HG03064 (cell line): ENCODE results near the gene SBNO2.

Experiments used
- ATAC-seq: cut with Tn5 transposase; IDR thresholded peaks from one replicate; pipeline ENCODE4 v1.9.1; 2021; ENCODE audit warnings: low read depth; ENCODE audit not compliant: unreplicated experiment

The SBNO2 gene

DNA sequence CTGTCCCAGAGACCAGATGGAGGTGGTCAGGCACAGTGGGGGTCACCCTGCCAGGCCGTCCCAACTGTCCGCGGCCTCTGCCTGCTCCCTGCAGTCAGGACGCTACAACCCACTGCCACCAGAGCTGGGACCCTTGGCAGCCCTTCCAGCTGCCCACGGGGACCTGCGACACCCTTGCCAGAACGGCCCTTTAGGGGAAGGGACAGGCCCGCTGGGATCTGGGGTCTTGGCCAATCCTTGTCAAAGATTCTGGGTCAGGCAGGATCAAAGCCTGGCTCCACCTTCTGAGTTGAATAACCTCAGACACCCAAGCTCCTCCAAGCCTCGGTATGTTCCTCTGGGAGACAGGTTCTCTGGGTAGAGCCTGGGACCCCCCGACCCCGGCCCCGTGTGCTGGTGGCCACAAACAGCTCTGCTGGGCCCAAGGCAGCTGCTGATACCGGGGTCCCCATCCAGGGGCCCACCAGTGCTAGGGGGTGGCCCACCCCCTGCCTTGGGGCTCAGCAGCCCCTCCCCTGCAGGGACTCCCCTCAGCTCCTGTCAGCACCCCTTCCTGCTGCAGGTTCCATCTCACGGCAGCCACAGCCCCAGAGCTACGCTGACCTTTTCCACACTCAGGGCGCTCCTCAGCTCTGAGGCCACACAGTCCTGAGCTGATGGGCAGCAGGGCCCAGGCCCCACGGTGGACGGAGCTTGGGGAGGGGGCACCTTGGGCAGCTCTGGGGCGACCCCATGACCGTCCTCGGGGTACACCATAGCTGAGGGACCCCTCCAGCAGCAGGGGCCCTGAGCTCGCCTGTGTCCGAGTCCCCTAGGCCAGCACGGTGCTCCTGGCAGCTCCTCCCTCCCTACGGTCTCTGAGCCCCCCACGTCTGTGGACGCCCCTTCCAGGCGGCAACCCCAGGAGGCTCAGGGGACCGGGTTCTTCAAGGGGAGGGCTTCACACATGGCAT is 18.4 kb downstream of the SBNO2 start:
- no peak for ATAC-seq

DNA sequence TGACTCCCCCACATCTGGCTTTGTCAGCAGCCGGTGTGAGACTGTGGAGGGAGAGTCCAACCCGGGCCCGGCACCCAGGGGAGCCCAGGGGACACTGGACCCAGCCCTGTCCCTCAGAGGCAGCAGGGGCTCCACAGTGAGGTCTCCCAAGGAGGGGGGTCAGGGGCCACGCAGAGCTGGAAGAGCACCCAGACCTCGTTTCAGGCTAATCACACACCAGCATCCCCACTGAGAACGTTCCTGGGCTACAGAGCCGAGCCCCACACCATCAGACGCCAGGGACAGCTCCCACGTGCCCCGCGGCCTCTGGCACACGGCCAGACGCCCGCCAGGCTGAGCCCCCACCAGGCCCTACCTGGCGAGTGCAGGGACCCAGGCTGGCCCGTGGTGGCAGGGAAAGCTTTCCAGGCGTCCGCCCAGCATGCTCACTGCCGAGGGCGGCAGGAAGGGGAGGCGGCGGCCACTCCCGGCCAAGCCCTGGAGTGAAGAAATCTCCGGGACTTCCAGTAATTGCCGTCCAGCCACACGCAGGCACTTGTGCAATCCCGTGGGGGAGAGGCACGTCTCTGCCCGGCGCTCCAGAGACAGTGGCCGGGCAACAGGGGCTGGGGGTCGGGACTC is 19.2 kb downstream of the SBNO2 start:
- no peak for ATAC-seq

DNA sequence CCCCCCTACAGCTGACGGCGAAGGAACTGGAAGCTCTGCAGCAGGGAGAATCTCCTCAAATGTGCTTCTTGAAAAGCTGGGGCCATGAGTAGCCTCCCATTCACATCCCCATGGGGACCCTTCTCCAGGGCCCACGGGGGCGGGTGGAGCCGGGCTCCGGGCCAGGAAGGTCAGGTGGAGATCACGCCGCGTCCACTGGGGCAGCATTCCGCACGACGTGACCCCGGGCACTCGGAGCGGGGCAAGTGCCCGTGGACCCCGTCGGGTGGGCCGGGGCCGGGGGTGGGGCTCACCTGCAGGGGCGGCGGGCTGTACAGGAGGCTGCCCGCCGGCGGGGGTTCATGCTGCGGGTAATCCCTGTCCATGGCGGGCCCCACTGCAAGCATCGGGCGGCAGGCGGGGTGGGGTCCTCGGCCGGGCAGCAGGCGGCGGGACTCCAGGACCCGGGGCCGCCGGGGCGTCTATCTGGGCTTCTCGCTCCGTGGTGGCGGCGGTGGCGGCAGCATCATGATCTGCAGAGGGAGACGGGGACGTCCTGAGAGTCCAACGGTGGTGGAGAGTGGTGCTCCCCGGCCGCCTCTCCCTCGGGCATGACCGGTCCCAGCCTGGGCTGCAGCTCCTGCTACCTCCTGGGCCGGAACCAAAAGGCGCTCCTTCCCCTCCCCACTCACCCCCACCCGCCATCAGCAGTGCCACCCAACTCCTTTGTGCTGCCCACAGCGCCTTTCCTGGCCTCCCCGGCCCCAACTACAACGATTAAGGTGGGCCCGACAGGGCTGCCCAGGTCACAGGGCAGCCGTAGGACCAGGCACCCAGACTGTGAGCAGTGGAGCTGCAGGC is 20.0 kb downstream of the SBNO2 start:
- no peak for ATAC-seq

DNA sequence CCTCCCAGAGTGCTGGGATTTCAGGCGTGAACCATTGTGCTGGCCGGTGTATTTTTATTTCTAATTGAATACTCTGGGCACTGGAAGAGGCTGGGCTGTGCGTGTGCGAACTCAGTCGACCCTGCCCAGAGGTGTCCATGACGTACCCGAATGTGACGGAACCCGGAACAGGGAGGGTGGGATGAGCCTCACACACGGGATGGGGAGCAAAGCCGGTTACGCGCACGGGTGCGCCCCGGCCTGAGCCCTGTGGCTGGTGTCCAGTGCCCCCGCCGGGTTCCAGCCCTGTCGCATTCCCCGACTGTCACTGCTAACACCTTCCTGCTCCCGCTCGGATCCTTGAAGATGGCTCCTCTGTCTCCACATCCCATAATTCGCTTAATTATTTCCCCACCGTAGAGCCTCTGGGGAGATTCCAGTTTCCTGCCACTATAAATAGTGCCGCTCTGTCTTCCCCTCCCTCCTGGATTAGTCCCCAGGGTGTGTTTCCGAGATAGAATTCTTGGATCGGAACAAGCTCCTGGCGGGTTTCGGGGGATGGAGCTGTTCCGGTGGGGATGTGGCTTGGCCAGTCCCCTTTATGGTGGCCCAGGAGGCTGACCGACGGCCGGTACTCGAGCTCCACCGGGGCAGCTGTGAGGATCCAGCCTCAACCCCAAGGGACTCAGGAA is 22.0 kb downstream of the SBNO2 start:
- ATAC-seq, result no peak

DNA sequence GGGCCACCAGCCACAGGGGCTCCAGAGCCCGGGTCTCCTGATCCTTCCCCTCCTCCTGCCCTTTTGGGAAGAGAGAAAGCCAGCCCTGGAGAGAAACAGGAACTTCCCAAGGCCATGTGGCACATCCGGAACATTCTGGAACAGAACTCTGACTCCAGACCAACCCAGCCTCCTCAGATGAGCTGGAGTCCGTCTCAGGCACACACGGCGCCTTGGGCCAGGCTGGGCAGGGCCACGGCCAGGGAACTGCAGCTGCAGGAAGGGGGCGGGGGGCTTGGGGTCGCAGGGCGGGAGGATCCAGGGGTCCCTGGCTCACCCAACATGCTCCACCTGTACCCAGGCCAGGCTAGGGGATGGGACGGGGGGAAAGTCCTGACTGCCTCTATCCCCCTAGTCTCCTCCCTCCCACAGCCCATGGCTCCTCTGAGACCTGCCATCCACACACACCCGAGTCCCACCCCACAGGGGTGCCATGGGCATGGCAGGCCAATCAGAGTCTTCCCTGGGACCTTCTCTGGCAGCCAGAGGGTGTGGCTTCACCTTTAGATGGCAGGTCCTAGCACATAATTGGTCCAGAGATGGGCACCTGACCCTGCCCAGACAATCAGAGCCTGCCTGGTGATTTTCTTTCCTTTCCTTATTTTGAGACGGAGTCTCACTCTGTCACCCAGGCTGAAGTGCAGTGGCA is 22.9 kb downstream of the SBNO2 start:
- ATAC-seq, result no peak

DNA sequence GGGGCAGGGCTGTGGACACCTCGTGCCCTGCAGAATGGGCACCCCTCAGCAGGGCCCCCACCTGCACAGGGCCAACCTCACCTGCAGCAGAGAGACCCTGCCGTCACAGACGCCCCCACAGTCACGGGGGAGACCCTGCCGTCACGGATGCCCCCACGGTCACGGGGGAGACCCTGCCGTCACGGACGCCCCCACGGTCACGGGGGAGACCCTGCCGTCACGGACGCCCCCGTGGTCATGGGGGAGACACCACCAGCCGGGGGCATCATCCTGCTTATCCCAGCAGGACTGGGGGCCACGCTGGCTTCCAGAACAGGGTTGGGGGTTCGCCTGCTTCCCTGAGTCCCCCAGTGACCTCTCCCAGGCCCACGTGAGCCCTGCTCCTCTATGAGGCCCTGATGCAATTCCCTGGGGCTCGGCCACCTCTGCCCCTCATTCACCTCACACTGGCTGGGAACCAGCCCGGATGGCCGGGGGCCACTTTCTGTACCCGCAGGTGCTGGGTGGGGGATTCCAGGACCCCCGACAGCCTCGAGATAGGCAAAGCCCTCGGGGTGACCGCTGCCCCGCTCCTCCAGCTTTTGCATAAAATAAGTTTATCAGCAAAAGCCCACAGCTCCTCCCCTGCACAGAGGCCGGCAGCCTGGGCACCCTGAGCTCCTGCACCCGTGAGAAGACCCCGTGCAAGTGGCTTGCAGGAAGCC is 23.6 kb downstream of the SBNO2 start:
- ATAC-seq, result no peak

DNA sequence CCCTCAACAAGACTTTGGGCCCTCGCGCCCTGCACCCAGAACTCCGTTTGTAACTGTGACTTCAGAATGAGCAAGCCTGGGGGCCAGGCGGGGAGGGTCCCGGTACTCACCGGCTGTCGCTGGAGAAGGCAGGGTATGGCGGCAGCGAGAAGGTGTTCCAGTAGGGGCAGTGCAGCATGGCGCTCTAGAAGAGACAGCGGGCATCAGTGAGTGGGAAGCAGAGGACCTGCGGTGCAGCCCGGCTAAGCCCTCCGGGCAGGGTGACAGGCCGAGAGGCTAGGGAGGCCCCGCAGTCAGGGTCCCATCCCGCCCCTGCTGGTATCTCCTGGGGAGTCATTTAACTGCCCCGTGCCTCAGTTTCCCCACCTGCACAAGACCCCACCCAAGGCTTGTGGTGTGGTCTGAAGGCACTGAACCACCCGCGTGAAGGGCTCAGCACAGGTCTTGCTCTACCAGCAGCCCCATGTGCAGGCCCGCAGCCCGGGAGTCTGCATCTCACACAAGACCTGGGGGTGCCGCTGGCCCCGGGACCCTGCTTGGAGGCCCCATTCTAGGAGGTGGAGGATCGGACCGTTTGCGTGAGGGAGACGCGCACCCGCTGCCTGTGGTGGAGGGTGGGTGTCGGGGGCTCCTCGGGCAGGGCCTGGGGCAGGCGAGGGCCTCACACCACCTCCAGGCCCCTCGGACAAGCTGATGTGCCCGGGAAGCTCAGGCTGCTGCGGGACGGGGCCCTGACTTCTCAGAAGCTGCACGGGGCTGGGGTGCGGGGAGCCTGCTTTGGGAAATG is 24.6 kb downstream of the SBNO2 start:
- no peak for ATAC-seq

DNA sequence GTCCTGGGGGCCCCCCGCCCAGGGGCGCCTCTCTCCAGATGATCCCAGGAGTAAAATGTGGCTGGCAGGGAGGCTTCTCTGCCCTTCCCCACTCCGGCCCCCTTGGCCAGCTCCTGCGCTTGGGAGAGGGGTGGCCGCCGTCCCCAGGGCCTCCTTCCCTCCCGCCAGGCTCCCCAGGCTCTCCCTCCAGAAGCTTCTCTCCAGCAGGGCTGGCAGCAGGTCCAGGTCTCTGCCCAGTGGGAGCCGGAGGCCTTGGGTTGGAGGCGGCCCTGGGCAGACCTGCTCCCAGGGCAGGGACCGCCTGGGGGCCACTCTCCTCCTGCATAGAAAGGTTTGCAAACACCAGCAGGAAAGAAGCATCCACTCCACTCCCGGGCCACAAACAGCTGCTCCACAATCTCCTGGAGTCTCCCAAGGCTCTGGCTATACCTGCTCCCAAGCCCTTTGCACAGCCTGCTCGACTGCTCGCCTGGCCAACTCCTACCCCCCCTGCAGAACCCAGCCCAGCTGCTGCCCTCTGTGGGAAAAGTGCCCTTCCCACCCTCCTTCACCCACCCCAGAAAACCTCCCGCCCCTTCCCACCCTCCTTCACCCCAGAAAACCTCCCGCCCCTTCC is 26.0 kb downstream of the SBNO2 start:
- ATAC-seq, result no peak

DNA sequence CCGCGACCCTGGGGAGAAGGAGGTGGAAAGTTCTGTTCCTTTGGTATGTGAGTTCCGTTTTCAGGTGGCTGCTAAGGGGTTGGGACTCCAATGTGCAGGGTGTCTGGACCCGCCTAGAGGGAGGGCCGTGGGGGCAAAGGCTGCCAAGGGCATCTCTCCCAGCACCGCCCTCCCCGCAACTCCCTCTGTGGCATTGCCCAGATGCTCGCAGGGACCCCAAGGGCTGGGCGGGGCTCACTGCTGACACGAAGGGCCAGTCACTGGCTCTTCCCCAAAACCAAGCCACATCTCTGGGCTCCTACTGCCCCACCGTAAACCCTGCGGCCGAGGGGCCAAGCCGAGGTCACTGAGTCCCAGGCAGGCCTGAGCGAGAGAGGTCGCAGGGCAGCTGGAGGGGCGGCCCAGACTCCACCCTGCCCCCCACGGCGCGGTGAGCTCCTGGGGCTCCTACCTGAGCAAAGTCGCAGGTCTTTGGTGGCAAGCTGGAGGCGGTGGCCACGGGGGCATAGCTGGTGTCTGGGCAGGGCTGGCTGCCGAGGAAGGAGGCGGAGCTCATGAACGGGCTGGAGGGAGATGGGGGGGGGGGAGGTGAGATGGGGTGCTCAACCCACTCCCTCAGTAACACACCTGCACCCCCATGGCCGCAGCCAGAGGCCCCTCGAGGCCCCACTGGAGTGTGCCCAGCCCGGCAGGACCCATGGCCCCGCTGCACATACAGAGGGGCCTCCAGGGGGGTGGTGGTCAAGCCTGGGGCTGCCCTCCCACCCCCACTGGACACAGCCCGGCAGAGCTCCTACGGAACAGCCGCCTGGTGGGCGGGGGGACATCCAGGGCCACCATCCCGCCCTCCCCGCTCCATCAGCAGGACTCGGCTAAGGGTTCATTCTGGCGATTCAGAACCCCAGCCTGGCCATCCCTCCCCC is 26.9 kb downstream of the SBNO2 start:
- no peak for ATAC-seq

DNA sequence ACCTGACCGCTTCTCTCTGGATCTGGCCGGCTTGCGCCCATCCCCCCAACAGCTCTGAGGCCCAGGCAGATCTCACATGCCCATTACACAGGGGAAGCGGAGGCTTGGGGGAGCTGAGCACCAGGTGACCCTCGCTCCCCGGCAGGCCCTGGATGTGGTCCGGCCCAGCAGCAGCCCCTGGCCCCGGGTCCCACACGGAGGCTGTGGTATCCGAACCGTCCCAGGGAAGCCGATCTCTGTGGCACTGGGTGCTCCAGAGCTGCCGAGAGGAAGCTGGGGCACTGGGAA is 27.7 kb downstream of the SBNO2 start:
- ATAC-seq, result no peak

DNA sequence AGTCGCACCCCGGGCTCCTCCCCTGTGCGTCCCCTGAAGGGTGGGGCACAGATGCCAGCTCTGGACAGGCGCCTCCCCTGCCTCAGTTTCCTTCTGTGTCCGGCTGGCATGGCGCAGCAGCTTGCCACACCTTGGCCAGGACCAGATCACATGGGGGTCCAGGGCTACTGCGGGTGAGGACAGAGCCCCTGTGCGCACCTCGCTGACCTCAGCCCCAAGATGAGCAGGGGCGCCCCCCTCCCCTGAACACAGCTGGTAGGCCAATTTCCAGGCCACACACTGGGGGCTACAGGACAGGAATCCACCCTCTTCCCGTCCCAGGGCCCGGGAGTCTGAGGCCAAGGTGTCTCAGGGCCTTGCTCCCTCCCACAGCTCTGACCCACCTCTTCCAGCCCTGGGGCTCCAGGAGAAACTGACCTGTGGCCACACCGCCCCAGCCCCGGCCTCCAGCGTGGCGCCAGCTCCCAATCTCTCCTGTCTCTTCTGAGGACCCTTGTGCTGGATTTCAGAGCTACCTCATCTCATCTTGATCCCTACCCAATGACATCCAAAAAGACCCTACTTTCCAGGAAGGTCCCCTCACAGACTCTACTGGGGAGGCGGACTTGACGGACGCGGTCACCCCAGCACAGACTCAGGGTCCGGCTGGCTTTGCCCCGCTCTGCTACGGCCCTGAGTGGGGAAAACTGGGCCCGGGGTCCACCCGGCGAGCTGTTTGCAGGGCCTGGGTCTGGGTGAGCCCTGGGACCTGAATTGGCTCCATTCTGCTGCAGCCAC is 28.2 kb downstream of the SBNO2 start:
- ATAC-seq, result no peak

DNA sequence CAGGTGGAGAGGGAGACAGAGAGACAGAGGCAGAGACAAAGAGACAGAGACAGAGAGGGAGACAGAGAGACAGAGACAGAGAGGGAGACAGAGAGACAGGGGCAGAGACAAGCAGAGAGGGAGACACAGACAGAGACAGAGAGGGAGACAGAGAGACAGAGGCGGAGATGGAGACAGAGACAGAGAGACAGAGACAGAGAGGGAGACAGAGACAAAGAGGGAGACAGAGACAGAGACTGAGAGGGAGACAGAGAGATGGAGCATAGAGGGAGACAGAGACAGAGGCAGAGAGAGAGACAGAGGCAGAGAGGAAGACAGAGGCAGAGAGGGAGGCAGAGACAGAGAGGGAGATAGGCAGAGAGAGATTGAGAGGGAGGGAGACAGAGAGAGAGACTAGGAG is 29.3 kb downstream of the SBNO2 start:
- no peak for ATAC-seq

DNA sequence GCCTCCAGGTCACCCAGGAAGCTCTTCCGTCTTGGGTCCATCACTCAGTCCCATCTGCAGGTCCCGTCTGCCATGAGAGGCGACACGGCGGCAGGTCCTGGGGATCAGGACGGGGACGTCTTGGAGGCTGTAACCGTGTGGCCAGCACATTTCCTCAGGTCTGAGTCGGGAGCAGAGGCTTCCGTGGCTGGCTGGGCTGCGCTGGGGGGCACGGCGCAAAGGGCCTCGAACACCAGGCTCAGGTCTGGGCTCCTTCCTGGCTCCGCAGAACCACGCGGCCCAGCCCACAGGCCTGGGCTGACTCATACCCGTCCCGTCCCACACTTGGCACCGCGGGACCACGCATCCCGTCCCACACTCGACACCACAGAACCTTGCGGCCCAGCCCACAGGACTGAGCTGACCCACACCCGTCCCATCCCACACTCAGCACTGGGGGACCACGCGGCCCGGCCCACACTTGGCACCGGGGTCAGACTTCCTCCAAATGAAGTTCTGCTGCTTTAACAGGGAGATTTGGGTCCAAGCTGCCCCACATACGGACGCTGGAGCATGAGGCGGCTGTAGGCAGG is 30.2 kb downstream of the SBNO2 start:
- no peak for ATAC-seq

DNA sequence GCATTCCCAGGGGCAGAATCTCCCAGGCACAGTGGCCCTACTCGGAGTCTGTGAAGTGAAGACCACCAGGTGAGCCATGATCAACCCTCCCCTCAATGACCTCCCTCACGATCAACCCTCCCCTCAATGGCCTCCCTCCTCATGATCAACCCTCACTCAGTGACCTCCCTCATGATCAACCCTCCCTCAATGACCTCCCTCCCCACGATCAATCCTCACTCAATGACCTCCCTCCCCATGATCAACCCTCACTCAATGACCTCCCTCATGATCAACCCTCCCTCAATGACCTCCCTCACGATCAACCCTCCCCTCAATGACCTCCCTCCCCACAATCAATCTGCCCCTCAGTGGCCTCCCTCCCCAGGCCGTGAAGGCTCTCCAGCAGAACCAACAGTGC is 32.1 kb downstream of the SBNO2 start:
- ATAC-seq, result no peak

DNA sequence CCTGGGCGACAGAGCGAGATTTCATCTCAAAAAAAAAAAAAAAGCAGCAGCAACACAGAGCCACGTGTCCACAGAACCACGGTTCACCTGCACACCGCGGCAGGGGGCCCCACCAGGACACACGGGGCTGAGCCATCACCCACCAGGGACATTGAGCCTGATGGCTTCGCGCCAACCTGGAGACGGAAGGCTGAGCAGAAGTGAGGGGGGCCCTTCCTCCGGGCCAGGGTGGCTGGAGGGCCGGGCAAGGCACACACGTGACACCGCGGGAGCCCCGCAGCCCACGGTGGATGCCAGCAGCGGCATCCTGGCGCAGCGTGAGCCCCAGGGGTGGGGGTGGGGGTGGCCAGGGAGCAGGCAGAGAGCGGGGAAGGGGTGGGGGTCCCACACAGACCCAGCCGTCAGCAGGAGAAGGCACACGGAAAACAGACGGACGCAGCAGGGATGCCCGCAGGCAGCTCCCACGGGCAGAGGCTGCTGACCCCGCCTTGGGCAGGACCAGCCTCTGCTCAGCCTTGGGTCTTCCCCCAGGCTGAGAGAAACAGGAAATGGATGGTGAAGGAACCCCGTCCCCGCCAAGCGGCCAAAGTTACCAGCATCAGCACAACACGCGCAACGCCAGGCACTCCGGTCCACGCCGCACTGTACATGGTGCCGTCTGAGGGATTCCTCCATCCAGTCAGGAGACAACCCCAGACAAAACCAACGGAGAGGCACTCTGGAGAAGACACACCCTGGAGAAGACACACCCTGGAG is 33.6 kb downstream of the SBNO2 start:
- no peak for ATAC-seq

DNA sequence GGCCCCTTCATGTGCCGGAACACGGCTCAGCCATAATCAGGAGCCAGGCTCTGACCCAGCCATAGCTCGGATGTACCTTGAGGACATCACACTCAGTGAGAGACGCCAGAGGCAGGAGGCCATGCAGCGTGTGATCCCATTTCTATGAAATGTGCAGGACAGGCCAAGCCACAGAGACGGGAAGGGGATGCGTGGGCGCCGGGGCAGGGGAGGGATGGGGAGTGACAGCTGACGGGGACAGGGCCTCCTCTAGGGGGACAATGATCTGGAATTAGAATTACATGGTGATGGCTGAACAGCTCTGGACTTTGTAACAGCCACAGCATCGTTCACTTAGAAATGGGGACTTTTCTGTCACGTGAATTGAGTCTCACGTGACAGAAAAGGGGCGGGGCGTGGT is 34.9 kb downstream of the SBNO2 start:
- no peak for ATAC-seq
